ENCODE measurements around the gene RPP21. TPM values are rescaled to one million over a fixed set of nuclear protein-coding genes. Genes with fewer than 3 reads are reported as not detected.

Gene RPP21
- total RNA-seq, 2 donors from 2014 or later = 46.6 to 54.1 TPM

DNA sequence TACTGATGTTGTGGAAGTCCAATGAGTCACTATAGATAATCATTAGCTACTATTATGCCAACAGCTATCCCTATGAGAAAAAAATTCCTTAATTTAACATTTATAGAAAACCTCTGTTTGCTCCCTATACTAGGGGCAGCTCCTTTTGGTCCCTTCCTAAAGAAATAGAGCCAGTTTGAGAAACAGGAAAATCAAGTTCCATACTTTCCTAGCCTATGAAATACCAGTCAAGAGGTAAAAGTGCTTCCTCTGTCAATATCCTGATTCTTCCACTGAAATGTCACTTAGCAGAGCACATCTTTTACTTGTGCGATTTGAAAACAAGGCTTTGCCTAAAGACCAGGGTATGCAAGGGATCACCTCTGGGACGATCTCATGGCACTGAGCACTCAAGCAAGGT, 32.7 kb upstream of the RPP21 start:
- peaks cover 16% of the 10 kb centered on the region for H3K36me3 ChIP-seq
- H3K27ac ChIP-seq = no peak overlapping the region
- H3K27me3 ChIP-seq = no peaks in the 10 kb centered on the region
- H3K9me3 ChIP-seq = no peaks in the 10 kb centered on the region
- no peaks in the 10 kb centered on the region for H3K4me1 ChIP-seq
- DNase-seq (ENCODE audit: low spot score) = no peak
- no peak for TF ChIP-seq CTCF (IDR thresholded peaks at IDR 0.05)
- no peak overlapping the region for H3K4me3 ChIP-seq

DNA sequence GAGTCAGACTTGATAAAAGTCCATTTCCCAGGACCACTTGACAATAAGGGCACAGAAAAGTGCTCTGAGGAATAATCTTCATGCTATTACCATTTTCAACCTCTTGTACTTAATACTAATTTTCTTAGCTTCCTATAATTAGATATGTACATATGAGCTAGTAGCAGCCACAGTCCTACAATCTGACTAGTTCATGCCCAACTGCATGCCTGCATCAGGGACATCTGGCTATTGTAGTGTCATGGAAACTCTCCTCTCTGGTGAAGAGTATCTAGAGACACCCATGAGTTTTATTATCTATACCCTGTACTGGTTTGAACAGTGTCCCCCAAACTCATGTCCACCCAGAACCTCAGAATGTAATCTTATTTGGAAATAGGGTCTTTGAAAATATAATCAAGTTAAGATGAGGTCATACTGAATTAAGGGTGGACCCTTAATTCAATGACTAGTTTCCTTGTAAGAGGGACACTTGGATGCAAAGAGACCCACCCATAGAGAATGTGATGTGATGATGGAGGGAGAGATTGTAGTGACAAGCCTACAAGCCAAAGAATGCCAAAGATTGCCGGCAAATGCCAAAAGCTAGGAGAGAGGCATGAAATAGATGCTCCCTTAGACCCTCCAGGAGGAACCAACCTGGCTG, 32.2 kb upstream of the RPP21 start:
- no peak for TF ChIP-seq CTCF (IDR thresholded peaks at IDR 0.05)
- DNase-seq (ENCODE audit: low spot score) = no peak
- H3K36me3 ChIP-seq = peaks cover 16% of the 10 kb centered on the region
- no peaks in the 10 kb centered on the region for H3K4me1 ChIP-seq
- no peaks in the 10 kb centered on the region for H3K9me3 ChIP-seq
- H3K27me3 ChIP-seq = no peaks in the 10 kb centered on the region
- no peak overlapping the region for H3K27ac ChIP-seq
- H3K4me3 ChIP-seq = no peak overlapping the region

DNA sequence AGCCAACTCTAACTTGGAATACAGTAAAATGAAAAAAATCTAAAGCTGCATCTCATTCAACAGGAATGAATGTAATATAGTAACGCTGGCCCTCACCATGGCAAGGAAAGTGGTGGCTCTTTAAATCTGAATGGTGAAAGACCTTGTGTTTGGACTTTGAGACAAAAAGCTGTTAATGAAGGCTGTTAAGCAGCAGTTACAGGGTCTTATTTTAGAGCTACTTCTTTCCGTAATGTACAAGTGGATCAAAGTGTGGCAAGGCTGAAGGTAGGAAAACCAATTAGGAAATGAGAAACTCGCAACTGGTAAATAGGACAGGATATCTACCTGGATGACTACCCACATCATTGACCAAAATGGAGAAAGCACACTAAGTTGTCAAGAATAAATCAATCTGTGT, 29.8 kb upstream of the RPP21 start:
- Histone ChIP-seq H3K27me3 (no peaks in the 10 kb centered on the region), H3K36me3 (peaks cover 16% of the 10 kb centered on the region), H3K4me3 (no peak overlapping the region), H3K4me1 (no peaks in the 10 kb centered on the region), H3K9me3 (no peaks in the 10 kb centered on the region), H3K27ac (no peak overlapping the region)
- no peak for DNase-seq (ENCODE audit: low spot score)
- no peak for TF ChIP-seq CTCF (IDR thresholded peaks at IDR 0.05)

DNA sequence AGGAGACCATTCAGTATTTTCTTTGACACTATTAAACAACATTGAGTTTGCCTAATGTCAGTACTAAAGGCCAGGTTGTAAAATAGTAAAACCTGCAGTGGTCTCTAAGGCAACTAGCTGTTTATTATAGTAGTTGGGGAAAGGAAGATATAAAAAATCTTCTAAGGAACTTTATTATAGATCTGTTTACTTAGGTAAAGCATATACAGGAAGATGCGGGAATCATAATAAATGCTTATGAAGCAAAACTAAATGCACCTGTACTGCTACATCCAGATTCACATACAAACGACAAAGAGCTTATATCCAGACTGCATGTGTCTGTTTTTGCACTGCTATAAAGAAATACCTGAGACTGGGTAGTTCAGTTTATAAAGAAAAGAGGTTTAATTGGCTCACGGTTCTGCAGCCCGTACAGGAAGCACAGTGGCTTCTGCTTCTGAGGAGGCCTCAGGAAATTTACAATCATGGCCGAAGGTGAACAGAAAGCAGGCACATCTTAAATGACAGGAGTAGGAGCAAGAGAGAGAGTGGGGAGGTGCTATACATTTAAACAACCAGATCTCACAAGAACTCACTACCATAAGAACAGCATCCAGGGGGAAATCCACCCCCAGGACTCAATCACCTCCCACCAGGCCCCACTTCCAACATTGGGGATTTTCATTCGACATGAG, 26.9 kb upstream of the RPP21 start:
- Histone ChIP-seq H3K4me3 (no peak overlapping the region), H3K27me3 (no peaks in the 10 kb centered on the region), H3K27ac (no peak overlapping the region), H3K4me1 (peaks cover 0 to 13% of the 10 kb centered on the region in 2 donors), H3K9me3 (no peaks in the 10 kb centered on the region), H3K36me3 (peaks cover 12% of the 10 kb centered on the region)
- no peak for TF ChIP-seq CTCF (IDR thresholded peaks at IDR 0.05)
- no peak for DNase-seq (ENCODE audit: low spot score)

- Histone ChIP-seq H3K27ac (no peak overlapping the region), H3K27me3 (no peaks in the 10 kb centered on the region), H3K4me1 (peaks cover 0 to 20% of the 10 kb centered on the region in 2 donors), H3K4me3 (no peak overlapping the region), H3K36me3 (no peaks in the 10 kb centered on the region), H3K9me3 (no peaks in the 10 kb centered on the region)
- TF ChIP-seq CTCF (IDR thresholded peaks at IDR 0.05) = no peak
- no peak for DNase-seq (ENCODE audit: low spot score)
These were observed 25.7 kb upstream of the RPP21 start for GRCh38 chr6:30319146-30319835.
